Measurements from ENCODE around the gene ST6GALNAC3.
"Not testable (repeated sequence)": the region's sequence is repeated elsewhere in the genome, so short reads cannot be mapped to it uniquely, and the experiment has no call there.

The ST6GALNAC3 gene

GRCh38 chr1:76122271-76122670 lies 47.7 kb downstream of the ST6GALNAC3 start:
- in situ Hi-C loops (cut with HindIII; ENCODE audit: low pct_ligation_motif_present, low sequenced_read_pairs), result no loop called here
- DNase-seq, result no peak
- H3K4me3 ChIP-seq (ENCODE audit: low read depth, low read length), result no peak overlapping the region

GRCh38 chr1:76123411-76124064 lies 49.0 kb downstream of the ST6GALNAC3 start:
- H3K36me3 ChIP-seq (replicated peaks); H3K4me3 ChIP-seq (ENCODE audit: low read depth, low read length); H3K27me3 ChIP-seq (replicated peaks); in situ Hi-C loops (cut with HindIII; ENCODE audit: low pct_ligation_motif_present, low sequenced_read_pairs); H3K27ac ChIP-seq; DNase-seq: not testable (repeated sequence)

More at GRCh38 chr1:76122271-76122670, 47.7 kb downstream of the ST6GALNAC3 start:
- TF ChIP-seq CTCF (IDR thresholded peaks at IDR 0.05; ENCODE audit: low read depth, low read length, missing control alignments), result no peak
- Histone ChIP-seq H3K27me3 (replicated peaks) (no peaks in the 10 kb centered on the region), H3K27ac (no peak overlapping the region), H3K36me3 (replicated peaks) (no peaks in the 10 kb centered on the region)

DNA sequence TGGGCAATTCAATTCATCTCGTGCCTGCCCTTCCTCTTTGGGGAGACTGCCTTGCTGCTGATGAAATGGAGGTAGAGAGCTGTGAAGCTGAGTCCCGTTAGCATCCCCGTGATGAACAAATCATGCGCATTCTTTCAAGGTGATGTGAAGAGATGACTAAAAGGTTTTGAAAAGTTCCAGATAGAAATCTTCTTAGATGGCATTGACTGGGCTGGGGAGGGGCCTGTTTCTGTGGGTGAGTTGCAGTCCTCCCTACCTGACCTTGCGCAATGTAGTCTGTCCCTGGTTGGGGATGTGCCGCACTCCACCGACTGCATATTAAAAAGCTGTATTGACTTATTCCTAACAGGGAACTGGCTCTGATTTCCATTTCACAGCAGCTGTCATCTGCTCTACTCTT lies 49.6 kb downstream of the ST6GALNAC3 start:
- Histone ChIP-seq H3K27ac (no peak overlapping the region), H3K4me3 (ENCODE audit: low read depth, low read length) (no peak overlapping the region), H3K36me3 (replicated peaks) (no peaks in the 10 kb centered on the region), H3K27me3 (replicated peaks) (no peaks in the 10 kb centered on the region)
- no peak for TF ChIP-seq CTCF (IDR thresholded peaks at IDR 0.05; ENCODE audit: low read depth, low read length, missing control alignments)
- no peak for DNase-seq
- in situ Hi-C loops (cut with HindIII; ENCODE audit: low pct_ligation_motif_present, low sequenced_read_pairs), result no loop called here

DNA sequence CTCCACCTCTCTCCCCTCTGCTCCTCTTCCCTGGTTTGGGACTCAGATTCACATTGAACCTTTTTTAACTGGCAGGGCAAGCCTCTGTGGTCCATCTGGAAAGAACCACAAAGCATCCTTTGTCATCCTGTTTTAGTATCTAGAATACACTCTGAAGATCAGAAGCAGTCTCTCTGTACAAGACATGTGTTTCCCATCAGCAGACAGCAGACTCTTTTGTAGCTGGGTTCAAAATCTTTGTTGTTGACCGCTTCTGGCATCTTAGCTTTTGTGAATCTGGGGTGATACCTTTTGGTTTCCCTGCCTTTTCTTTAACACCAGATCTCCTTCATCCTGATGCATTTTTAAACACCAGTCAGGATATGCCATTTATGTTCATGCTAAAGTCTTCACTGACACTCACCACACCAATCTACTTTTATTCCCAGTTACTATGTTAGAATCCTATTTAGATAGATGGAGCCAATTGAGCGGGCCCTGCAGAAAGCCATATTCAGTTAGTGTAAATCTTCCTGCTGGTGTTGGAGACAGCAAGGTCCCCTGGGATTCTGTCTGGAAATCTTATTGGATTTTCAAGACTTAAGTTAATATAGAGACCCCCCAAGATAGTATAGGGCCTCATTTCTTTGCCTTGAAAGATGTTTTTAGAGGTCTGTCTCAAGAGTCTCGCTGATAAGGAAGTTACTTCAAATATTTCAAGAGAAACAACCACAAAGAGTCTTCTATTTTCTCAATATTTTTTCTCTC lies 51.1 kb downstream of the ST6GALNAC3 start:
- Histone ChIP-seq H3K27me3 (replicated peaks) (no peaks in the 10 kb centered on the region), H3K36me3 (replicated peaks) (no peaks in the 10 kb centered on the region), H3K27ac (no peak overlapping the region), H3K4me3 (ENCODE audit: low read depth, low read length) (no peak overlapping the region)
- TF ChIP-seq CTCF (IDR thresholded peaks at IDR 0.05; ENCODE audit: low read depth, low read length, missing control alignments), result no peak
- in situ Hi-C loops (cut with HindIII; ENCODE audit: low pct_ligation_motif_present, low sequenced_read_pairs), result no loop called here
- no peak for DNase-seq

GRCh38 chr1:76128096-76128495 lies 53.5 kb downstream of the ST6GALNAC3 start:
- H3K27ac ChIP-seq, result no peak overlapping the region
- in situ Hi-C loops (cut with HindIII; ENCODE audit: low pct_ligation_motif_present, low sequenced_read_pairs), result no loop called here
- TF ChIP-seq CTCF (IDR thresholded peaks at IDR 0.05; ENCODE audit: low read depth, low read length, missing control alignments), result no peak
- H3K27me3 ChIP-seq (replicated peaks), result no peaks in the 10 kb centered on the region
- no peaks in the 10 kb centered on the region for H3K36me3 ChIP-seq (replicated peaks)
- no peak overlapping the region for H3K4me3 ChIP-seq (ENCODE audit: low read depth, low read length)
- DNase-seq, result no peak

GRCh38 chr1:76129731-76130130 lies 55.2 kb downstream of the ST6GALNAC3 start:
- no peak for DNase-seq
- Histone ChIP-seq H3K36me3 (replicated peaks) (no peaks in the 10 kb centered on the region), H3K27me3 (replicated peaks) (no peaks in the 10 kb centered on the region), H3K4me3 (ENCODE audit: low read depth, low read length) (no peak overlapping the region), H3K27ac (no peak overlapping the region)
- in situ Hi-C loops (cut with HindIII; ENCODE audit: low pct_ligation_motif_present, low sequenced_read_pairs), result no loop called here
- no peak for TF ChIP-seq CTCF (IDR thresholded peaks at IDR 0.05; ENCODE audit: low read depth, low read length, missing control alignments)
